ENCODE results near the gene PML.
A peak's percentile ranks its signal among the peaks of the same experiment; 100 is the strongest.

Gene PML, protein sequence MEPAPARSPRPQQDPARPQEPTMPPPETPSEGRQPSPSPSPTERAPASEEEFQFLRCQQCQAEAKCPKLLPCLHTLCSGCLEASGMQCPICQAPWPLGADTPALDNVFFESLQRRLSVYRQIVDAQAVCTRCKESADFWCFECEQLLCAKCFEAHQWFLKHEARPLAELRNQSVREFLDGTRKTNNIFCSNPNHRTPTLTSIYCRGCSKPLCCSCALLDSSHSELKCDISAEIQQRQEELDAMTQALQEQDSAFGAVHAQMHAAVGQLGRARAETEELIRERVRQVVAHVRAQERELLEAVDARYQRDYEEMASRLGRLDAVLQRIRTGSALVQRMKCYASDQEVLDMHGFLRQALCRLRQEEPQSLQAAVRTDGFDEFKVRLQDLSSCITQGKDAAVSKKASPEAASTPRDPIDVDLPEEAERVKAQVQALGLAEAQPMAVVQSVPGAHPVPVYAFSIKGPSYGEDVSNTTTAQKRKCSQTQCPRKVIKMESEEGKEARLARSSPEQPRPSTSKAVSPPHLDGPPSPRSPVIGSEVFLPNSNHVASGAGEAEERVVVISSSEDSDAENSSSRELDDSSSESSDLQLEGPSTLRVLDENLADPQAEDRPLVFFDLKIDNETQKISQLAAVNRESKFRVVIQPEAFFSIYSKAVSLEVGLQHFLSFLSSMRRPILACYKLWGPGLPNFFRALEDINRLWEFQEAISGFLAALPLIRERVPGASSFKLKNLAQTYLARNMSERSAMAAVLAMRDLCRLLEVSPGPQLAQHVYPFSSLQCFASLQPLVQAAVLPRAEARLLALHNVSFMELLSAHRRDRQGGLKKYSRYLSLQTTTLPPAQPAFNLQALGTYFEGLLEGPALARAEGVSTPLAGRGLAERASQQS

DNA sequence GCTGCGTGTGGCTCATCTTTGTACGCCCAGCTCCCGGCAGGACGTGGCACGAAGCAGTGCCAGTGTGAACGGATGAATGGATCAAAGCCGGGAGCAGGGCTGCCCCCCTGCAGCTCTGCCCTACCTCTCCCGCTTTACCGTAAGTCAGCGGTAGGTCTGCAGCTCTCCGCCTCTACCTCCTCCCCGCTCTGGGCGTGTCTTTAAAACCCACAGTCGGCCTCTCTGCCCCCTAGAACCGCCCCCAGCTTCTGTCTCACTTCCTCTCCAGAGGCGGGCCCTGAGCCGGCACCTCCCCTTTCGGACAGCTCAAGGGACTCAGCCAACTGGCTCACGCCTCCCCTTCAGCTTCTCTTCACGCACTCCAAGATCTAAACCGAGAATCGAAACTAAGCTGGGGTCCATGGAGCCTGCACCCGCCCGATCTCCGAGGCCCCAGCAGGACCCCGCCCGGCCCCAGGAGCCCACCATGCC, at the start of gene PML:
Gene PML (plus strand): TSS at position 304 of the 471 bp plus-strand sequence. CDS start 97 bp downstream, at position 401.
- peak; percentile 93 for DNase-seq (ENCODE audit: low read depth in 2 of 2)

DNA sequence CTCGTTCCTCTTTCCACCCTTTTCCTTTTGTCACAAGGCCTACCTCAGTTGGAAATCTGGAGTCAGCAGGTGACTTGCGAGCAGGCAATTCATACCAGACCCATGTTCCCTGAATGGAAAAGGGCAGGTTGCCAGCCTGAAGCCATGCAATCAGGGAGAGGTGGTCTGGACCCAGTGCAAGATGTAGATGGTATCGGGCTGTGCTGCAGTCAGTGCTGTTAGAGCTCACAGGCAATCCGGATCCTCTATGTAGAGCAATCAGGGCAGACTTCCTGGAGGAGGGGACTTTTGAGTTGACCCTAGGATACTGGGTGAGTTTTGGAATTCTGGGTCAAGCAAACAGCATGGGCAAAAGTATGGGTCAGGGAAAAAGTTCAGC, 49.4 kb upstream of the PML start:
- no peak for DNase-seq (ENCODE audit: low read depth in 2 of 2)

DNA sequence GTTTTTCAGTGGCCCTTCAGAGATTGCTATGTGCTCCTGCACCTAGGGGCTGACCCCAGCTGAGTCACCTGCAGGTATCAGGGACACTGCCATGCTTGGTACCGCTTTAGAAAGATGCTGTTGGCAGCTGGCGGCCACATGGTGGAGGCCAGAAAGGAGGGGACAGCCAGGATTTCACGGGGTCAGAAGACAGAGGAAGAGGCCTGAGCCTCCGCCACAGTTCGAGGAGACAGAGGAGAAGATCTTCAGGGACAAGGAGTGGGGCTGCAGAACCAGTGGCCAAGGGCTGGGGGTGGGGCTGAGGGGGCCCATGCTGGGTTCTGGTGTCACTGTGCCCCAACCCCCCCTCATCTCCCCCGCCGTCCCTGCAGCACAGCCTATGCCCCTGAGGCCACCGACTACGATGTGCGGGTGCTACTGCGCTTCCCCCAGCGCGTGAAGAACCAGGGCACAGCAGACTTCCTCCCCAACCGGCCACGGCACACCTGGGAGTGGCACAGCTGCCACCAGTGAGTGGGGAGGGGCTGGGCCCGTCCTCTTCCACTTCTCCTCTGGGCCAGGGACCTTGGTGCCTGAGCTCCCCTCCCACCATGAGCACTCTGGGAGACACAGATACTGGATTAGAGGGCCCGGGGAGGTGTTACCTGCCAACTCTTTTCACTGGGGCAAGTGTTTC, 48.3 kb upstream of the PML start:
- DNase-seq (ENCODE audit: low read depth in 2 of 2), result no peak

DNA sequence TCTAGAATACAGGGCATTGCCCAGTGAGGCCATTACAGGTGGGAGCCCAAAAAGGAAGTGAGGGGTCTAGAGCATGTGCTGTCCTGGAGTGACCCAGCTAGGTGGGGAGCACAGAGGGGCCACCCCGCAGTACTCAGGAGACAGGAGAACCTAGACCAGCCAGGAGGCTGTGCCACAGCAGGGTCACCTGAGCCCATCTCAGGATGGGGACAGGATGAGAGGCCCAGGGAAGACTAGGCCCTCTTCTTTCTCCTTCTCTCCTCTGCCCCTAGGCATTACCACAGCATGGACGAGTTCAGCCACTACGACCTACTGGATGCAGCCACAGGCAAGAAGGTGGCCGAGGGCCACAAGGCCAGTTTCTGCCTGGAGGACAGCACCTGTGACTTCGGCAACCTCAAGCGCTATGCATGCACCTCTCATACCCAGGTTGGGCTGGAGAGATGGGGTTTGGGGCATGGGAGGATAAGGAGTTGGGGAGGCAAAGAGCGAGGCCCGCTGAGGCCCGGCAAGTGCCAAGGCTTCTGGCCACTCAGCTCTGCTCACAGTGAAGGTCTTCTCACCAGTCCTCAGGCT, 47.6 kb upstream of the PML start:
- DNase-seq (ENCODE audit: low read depth in 2 of 2), result no peak

DNA sequence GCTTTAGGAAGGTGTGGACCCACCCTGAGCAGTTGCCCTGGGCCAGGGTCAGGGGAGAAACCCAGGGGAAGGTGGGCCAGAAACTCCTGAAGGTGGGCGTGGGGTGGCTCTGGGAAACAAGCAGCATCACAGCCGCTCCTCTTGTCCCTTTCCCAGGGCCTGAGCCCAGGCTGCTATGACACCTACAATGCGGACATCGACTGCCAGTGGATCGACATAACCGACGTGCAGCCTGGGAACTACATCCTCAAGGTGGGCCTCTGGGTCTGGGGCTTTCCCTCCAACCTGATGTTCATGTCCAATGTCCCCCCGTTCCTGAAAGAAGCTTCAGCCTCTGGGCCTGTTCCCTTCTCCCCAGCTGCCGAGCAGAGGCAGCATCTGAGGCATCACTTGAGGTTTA, 46.9 kb upstream of the PML start:
- DNase-seq (ENCODE audit: low read depth in 2 of 2), result no peak

DNA sequence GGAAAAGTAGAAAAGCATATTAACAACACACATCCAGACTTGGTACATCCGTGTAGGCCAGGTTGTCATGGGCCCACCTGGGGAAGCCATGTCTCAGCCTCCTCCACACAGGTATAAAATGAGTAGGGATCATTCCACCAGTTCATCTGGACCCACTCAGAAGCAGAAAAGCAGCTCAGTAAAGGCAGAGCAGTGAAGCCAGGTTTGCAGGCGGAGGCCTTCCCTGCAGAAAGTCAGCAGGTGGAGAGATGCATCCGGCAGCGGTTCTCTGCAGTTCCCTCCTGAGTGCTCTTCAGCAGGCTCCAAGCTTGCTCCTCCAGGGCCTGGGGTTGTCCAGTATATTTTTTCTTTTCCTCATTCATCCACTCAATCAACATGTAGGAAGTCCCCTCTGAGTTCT, 46.1 kb upstream of the PML start:
- DNase-seq (ENCODE audit: low read depth in 2 of 2), result no peak

DNA sequence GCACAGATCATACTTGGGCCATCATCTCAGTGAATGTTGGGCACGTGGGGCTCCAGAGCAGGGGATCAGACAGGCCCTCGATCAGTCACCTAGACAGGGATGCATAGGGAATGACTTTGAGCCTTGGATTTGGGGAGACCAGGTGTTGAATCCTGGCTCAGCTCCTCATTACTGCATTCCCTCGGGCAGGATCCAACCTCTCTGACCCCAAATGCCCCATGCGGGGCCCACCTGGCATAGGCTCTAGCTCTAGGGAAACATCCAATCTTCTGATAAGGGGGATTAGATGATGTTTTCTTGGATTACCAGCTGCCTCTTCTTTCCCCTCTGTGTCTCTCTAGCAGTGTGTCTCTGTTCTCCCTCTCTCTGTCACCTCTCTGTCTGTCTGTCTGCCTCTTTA, 45.5 kb upstream of the PML start:
- DNase-seq (ENCODE audit: low read depth in 2 of 2), result no peak

DNA sequence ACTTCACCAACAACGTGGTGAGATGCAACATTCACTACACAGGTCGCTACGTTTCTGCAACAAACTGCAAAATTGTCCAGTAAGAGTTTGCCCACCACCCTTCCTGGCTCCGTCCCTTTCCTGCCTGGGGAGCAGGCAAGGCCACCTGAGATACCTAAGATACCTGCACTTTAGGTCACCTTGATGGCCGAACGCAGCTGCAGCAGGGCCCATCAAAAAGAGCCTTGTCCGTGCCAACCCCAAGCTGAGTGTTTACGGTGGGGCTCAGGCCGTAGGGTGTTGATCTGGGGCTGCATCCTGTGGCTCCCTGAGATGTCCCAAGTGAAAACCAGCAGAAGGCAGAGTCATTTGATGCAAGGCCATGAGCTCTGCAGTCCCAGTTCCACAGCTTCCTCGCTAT, 45.0 kb upstream of the PML start:
- DNase-seq (ENCODE audit: low read depth in 2 of 2), result no peak

DNA sequence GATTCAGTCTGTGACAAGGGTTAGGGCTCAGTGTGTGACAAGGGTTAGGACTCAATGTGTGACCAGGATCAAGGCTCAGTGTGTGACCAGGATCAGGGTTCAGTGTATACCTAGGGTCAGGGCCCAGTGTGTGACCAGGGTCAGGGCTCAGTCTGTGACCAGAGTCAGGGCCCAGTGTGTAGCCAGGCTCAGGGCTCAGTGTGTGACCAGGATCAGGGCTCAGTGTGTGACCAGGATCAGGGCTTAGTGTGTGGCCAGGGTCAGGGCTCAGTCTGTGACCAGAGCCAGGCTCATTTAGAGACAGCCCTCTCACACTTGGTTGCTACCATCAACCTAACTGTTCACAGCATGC, 44.1 kb upstream of the PML start:
- no peak for DNase-seq (ENCODE audit: low read depth in 2 of 2)

DNA sequence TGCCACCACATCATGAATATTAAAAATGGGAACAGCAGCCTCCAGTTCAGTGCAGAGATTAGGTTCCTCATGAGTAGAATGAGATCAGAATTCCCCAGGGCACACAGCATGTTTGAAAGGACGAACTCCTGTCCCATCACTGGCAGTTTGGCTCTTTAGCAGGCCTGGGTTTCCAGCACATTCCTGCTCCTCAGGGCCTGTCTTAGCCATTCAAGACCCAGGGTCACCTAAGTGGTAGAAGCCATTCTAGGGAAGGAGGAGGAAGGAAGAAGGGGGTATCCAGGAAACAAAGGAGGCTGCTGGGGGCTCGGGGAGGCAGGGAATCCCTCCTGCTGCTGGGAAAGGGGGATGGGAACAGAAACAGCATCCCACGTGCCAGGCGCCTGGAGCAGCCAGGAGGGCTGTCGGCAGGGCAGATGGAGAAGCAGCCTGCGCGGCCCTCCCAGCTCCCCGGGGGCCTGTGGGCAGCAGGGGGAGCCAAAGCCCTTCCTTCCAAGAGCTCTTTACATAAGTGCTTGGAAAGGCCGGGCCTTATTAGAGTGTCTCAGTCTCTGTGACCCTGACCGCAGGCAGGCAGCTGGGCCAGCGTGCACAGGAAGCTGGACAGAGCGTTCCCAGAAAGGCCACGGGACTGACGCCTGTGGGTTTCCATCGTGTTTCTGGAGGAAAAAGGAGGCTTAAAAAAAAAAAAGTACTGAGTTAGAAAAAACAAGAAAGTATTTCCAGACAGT, 43.5 kb upstream of the PML start:
- peak; percentile 50 to 53 for DNase-seq (ENCODE audit: low read depth in 2 of 2)

DNA sequence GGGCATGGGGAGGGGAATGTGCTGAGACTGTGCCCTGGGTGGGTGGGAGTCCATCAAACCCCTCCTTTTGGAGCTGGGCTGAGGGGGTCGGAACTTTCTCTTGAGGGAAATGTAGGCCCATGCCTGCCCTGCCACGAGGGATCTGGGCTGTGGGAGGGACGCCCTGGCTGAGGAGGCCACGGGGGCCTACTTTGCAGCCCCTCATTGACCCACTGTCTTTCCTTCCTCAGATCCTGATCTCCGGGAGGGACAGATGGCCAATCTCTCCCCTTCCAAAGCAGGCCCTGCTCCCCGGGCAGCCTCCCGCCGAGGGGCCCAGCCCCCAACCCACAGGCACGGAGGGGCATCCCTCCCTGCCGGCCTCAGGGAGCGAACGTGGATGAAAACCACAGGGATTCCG, 42.9 kb upstream of the PML start:
- no peak for DNase-seq (ENCODE audit: low read depth in 2 of 2)

DNA sequence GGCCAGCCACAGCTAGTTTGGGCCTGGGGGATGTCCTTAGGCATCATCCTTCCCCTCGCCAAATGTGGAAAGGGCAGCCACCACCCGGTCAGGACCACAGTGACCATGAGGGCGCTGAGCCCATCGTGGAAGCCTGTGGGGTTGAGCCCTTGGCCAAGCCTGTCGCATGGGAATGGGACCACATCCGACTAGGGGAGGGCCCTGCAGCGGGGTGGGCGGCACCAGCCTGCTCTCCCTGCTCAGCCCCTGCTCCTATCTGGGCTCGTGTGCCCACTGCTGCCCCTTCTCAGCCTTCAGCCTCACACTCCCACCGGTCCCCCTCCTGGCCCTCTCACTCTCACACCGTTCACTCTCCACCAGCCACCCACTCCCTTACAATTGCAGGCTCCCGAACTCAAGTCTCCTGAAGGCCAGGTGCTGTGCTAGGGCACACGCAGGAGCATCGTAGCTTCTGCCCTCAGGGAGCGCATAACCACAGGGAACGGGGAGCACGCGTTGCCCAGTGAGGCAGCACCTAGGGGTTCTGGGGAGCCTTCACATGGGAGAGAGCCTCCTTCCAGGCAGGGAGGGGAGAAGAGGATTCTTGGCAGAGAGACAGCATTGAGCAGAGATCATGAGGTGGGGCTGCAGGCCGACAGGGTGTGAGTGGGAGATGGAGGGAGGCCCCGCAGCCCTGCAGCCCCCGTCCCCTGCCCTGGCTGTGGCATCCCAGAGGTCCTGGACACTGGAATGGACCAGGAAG, 42.2 kb upstream of the PML start:
- no peak for DNase-seq (ENCODE audit: low read depth in 2 of 2)

DNA sequence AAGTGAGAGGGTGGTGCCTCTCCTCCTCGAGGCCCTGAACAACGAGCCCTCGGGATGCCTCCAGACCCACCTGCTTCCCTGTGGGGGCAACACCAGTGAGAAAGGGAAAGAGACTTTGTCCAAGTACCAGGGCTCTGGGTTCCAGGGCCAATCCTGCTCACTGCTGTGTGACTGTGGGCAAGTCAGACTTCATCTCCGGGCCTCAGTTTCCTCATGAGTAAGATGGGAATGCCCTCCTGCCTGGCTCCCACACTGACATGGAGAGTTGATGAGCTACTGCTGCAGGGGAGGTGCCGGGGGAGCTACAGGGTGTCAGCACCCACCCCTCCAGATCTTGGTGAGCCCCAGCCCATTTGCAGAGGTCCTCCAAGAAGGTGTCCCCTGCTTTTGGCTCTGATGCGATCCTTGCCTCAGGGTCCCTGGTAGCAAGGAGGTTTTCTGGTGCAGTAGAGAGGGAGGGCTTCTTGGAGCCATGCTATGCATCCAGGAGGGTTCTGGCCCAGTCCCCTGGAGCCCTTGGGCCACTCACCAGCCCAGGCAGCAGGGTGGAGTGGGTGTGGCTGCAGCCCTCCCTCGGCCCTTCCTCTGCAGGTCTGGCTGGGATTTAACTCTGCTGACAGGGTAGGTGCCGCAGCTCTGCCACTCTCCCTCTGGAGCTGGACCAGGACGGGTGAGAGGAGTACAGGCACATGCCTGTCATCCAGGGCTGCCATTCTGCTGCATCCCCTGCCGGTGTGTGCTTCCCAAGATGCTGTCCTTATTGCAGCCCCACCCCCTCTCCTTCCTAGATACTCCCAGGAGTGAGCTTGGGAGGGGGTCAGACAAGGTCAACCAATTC, 41.4 kb upstream of the PML start:
- no peak for DNase-seq (ENCODE audit: low read depth in 2 of 2)

DNA sequence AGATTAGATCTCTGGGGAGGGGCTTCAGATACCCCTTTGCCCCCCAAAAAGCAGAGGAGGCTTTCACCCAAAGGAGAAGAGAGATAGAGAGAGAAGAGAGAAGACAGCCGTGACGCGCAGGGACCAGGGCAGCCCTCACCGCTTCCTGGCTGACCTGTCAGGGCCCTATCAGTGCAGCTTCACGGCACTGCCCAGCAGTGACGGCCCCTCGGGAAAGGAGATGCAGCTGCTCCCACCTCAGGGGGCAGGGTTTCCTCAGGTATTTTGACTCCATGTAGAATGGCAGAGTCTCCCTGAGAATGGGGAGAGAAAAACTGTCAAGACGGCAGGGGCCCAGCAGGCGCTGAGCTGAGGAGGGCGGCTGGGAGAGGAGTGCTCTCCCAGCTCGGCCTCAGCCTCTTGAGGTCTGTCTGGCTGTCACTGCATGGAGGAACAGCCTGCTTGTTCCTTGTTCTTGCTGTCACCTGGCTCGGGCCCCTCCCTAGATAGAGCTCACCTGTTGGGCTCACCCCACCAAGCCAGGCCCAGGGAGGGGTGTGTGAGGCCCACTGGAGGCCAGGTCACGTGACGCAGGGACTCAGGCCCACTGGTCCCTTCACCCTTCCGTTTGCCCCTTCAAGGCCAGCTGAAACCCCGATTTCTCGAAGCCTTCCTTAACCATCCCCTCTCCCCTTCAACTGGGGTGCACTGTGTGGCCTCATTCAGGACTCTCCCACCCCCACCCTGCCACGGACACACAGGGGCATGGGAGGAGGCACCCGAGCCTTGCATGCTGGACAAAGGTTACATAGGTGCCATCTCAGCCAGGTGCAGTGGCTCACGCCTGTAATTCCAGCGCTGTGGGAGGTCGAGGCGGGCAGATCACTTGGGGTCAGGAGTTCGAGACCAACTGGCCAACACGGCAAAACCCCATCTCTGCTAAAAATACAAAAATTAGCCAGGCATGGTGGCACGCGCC, 40.0 kb upstream of the PML start:
- DNase-seq (ENCODE audit: low read depth in 2 of 2), result no peak

DNA sequence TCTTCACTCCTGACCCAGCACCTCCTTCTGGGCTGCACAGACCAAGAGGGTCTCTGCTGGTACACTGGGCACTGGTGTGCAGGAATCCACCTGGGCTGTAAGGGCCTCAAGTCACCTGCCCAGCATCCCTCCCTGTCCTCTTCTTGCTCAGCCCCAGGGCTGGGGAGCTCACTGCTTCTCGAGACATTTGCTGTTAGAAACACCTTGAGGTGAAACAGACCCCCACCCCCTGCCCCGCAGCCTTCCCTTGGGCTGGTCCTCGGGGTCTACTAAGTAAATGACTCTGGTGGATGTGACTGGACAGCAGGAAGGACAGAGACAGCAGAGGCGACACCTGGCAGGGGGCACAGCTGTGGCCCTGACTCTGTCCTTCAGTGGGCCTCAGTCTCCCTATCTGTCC, 39.2 kb upstream of the PML start:
- DNase-seq (ENCODE audit: low read depth in 2 of 2), result no peak

DNA sequence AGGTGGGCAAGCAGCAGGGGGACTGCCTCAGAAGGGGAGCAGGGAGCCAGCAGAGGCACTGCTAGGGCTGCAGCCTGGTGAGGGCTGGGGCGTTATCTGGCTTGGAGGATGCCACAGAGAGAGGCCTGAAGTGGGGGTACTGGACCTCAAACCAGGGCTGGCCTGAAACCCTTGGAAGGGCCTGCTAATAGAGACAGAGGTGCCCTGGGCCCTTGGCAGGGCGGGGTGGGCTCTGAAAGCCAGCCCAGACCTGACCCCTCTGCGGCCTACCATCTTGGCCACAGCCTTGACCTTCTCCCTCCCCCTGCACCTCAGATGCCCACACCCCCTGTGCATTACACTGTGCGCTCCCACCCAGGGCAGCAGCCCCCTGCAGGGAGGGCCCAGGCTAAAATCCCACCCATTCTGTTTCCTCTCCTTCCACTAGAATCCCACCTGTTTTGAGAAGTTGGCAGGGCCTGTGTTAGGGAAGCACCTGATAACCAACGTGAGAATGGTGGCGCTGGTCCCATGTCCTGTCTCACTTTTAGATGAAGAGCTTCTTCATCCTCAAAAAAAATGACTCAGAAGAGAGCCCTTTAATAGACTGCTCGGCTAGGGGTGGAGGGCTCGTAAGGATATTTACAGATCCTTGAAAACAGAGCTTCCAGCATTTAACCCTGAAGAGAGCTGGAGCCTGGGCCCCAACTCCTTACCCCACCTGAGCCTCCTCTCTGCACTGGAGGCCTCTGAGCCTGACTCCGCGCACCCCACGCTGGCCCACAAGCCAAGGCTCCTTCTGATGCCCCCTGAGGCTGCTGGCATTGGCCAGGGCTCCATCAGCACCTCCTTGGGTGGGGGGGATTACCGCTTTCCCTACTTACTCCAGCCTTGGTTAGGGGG, 38.4 kb upstream of the PML start:
- no peak for DNase-seq (ENCODE audit: low read depth in 2 of 2)

DNA sequence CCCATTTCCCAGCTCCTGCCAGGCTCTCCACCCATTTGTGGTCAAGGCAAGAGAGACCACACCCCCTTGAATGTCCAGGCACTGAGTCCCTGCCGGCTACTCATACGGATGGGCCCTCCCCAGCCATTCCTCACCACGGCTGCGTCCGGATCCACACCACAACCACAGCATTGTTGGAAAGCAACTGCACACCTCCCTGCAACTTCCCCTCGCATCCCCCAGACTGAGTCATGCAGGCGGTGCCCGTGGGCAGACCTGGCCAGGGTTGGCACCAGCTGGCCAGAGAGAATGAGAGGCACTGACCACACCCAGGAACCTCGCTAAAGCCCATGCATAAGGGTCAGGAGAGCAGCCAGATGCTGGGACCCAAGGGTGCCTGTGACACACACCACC, 37.8 kb upstream of the PML start:
- DNase-seq (ENCODE audit: low read depth in 2 of 2), result no peak

DNA sequence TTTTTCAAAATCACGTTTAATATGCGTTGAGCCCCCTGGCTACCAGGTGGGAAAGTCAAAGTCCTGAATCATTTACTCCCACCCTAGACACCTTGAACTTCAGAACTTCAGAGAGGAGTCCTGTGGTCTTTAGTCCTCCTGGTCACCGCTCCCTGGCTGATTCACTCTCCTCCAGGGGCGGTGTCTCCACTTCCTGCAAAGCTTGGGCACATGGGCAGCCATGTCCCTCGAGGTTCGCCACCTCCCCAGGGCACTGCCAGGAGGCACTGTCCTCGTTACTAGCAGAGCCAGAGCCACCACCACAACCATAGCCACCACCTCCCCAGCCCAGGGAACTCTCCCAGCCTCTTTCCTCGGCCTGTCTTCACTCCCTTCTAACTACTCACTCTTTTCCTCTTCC, 37.2 kb upstream of the PML start:
- no peak for DNase-seq (ENCODE audit: low read depth in 2 of 2)
